ENCODE results near the gene TECPR2.
"Not testable (repeated sequence)": the region's sequence is repeated elsewhere in the genome, so short reads cannot be mapped to it uniquely, and the experiment has no call there.

The TECPR2 gene

GRCh38 chr14:102539544-102540314 is 177.0 kb downstream of the TECPR2 start:
- DNase-seq, result no peak

DNA sequence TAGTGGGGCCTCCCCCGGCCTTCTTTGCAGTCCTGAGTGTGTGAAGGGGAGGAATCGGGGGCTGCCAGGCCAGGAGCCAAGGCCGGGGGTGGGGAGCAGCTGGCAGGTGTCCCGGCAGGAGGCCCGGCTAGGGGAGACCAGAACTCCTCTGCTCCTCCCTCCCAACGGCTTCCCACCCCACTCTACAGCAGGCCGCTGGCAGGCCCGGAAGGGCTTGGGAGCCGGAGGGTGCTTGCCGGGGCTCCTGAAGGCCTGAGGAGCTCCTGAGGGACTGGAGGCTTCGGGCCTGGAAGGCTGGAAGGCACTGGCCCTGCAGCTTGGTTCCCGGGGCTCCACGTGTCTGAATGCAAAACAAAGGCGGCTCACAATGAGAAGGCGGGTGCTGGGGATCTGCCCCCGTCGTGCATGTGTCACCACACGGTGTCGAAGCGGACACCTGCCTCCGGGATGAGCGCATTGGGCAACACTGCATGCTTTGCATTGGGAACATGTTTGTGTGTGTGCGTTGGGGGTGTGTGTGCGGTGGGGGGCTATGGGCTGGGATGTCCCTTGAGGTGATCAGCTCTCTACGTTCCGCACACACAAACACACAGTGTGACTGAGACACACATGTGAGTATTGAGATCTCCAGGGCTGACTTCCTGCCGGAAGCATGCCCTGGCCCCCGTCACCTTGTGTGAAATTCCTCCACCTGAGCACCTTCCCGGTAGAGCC is 177.7 kb downstream of the TECPR2 start:
- DNase-seq, result no peak

DNA sequence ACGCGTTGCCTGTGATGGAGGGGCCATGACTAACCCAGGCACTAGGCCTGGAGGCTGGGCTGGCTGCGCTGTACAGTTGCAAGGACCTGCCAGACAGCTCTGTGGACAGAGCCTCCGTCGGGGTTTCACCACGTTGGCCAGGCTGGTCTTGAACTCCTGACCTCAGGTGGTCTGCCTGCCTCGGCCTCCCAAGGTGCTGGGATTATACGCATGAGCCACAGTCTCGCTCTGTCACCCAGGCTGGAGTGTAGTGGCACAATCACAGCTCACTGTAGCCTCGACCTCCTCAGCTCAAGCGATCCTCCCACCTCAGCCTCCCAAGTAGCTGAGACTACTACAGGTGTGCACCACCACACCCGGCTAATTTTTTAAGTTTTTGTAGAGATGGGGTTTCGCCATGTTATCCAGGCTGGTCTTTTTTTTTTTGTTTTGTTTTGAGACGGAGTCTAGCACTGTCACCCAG is 178.3 kb downstream of the TECPR2 start:
- not testable (repeated sequence) for DNase-seq

DNA sequence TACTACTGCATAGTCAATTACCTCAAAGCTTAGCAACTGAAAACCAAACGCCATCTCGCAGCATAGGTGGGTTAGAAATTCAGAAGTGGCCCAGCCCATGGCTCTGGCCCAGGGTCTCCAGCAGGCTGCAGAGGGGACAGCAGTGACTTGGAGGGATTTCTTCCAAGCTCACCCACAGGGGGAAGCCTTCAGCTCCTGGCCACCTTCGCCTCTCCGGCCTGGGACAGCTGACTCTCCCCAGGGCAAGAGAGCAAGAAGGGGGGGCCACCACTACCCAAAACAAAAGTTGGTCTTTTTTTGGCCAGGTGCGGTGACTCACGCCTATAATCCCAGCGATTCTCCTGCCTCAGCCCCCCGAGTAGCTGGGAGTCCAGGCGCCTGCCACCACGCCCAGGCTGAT is 179.0 kb downstream of the TECPR2 start:
- DNase-seq, result no peak

GRCh38 chr14:102544046-102544746 is 181.5 kb downstream of the TECPR2 start:
- no peak for DNase-seq

GRCh38 chr14:102544747-102545460 is 182.2 kb downstream of the TECPR2 start:
- peak; percentile 79 for DNase-seq

DNA sequence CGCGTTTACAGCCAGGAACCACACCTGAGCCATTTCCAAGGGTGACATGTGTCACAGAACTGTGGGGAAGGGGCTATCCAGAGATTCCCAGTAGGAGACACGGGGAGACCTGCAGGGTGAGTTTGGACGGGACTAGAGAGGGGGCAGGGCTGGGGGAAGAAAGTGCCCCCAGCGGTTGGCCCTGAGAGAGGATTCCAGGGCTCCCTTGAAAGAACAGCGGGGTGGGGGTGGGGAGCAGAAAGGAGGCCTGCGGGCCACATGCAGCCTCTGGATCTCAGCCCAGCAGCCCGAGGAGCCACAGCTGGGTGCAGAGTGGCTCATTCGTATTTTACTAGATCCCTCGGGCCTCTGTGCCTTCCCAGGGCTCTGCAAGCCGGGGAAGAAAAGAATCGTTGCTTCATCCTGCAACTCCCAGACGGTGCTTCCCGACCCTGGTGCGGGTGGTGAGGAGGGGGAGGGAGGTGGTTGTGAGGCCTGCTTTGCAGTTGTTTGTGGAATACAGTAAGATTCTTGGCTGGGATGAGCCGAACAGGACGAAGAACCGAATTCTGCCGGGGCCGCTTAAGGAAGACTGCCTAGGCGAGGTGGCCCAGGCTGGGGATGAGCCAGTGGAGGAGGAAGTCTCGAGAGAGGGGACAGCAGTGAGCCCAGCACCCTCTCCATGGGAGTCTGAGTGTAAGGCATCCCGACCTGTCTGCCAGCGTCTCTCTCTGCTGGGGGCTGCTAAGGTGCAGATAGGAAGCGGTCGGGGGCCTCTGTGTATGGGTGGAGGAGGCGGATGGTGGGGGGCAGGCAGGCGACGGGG is 182.9 kb downstream of the TECPR2 start:
- DNase-seq, result peak; percentile 42

DNA sequence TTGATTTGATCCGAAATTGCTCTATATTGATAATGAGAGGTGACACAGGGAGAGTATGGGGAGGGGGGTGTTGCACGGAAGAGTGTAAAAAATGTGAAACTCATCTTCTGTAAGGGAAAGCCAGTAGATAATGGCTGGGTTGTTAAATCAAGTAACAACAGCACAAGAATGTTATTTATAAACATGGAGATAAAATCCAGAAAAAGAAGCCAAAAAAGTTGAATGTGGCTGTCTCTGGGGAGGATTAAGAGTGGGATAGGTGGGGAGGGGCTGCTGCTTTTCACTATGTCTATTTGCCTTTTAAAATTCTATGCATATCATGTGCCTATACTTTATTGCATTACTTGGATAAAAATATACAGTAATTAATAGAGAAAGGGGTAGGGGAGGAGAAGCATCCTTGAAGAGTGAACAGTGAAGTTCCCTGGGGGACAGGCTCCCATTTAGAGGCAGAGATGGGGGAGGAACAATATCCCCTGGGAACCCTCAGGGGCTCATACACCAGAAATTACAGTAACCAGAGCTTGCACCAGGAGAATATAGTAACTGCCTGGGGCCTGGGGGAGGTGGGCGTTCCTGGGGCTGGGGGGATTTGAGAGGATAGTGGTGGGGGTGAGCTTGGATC is 186.0 kb downstream of the TECPR2 start:
- DNase-seq, result no peak

DNA sequence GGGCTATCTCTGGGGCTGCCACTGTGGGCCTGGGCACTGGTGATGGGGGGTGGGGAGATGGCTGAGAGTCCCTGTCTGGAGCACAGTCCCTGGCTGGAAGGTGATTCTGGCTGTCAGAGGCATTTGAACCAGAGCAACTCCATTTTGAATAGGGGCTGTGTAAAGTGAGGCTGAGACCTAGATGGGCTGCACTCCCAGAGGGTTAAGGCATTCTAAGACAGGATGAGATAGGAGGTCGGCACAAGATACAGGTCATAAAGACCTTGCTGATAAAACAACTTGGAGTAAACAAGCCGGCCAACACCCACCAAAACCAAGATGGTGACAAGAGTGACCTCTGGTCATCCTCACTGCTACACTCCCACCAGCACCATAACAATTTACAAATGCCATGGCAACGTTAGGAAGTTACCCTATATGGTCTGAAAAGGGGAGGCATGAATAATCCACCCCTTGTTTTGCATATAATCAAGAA is 188.2 kb downstream of the TECPR2 start:
- not testable (repeated sequence) for DNase-seq
